Activated CD4-positive, alpha-beta T cell treated with anti-CD3 and anti-CD28 coated beads, Interleukin-2, Interleukin-6, amounts not matched to agents 100 ng/mL and 50 ng/mL, durations not matched to agents 16 hours and 8 hours (primary cell): ENCODE data around the gene TMEM185A.
"Not testable (repeated sequence)": the region's sequence is repeated elsewhere in the genome, so short reads cannot be mapped to it uniquely, and the experiment has no call there.

ENCODE experiments used
- DNase-seq: peaks from one replicate; pipeline ENCODE4 v3.0.0-alpha.2; 2020

The TMEM185A gene

DNA sequence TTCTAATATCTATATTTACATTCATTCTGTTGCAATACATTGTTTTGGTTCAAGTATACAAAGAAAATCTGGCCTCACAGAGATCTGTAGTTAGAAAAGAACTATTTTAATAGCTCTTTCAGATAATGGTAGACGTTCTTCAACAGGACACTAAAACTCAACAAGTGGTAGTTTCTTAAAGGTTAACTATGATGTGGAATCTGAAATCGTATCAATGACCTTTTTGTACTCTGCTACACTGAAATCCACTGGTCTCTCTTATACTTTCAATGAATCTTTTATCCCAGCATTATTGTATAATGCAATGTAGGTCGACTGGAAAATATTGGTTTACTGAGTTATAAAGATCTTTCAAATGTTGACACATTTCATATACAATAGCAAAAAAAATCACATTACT lies 12.7 kb downstream of the TMEM185A start:
- no peak for DNase-seq

DNA sequence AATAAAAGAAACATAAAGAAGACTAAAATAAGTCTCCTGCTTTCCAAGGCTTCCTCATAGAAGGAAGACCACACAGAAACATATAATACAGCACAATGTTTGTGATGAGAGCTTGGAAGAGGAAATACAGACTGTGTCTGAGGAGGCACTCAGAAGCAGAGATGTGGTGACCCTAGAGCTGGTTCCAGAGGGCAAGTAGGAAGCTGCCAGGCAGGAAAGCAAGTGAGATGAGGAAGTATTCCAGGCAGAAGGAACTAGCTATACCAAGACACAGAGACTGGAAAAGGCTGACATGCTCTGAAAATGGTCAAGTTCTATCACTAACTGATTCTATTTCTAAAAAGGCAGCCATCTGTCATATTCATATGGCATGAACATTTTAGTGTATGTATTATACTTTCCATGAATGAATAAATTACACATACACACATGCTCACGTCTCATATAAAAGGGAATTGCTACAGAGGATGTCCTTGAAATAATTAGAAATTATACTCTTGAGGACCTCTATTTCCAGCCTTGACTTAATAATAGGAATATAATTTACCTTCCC lies 19.9 kb downstream of the TMEM185A start:
- no peak for DNase-seq

DNA sequence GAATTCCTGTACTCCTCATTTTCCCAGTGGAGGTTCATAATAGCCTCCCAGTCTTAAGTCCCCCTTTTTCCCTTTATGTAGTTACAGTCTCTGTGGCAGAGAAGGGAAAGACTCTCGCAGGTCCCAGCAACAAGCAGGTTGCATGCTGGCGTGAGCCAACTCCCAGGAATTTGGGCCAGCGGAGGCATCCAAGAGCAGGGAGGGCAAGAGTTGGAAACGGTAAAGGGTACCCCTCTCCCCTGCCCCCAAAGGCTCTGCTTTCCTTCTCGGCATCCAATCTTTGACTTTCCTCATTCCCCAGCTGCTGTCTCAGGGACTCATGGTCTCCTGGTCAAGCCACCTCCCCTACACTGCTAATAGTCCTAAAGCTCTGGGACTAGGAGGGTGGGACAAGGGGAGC lies 21.1 kb downstream of the TMEM185A start:
- DNase-seq: no peak

DNA sequence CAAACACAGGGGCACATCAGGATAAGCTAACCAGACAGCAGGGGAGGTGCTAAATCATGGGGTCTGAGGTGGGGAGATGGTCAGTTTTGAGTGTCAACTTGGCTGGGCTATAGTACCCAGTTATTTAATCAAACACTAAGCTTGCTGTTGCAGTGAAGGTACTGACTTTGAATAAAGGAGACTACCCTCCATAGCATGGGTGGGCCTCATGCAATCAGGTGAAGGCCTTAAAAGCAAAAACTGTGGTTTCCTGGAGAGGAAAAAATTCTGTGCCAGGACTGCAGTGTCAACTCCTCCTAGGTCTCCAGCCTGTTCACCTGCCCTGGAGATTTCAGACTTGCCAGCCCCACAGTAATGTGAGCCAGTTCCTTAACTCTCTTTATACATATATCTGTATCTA lies 23.9 kb downstream of the TMEM185A start:
- DNase-seq: no peak

DNA sequence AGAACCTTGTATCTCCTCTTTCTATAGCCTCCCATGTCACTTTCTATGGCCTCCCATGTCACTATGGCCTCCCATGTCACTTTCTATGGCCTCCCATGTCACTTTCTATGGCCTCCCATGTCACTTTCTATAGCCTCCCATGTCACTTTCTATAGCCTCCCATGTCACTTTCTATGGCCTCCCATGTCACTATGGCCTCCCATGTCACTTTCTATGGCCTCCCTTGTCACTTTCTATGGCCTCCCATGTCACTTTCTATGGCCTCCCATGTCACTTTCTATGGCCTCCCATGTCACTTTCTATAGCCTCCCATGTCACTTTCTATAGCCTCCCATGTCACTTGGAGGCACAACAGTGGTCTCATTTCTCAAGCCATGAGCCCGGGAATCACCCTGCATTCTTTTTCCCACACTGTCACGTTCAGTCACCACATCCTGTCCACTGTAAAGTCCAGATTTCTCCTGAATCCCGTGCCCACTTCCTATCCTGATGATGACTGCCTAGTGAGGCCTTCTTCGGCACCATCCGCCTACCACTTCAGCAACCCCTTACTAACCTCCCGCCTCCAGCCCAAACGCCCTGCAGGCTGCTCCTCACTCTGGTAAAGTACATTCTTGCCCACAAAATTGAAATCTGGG lies 26.2 kb downstream of the TMEM185A start:
- DNase-seq: not testable (repeated sequence)

DNA sequence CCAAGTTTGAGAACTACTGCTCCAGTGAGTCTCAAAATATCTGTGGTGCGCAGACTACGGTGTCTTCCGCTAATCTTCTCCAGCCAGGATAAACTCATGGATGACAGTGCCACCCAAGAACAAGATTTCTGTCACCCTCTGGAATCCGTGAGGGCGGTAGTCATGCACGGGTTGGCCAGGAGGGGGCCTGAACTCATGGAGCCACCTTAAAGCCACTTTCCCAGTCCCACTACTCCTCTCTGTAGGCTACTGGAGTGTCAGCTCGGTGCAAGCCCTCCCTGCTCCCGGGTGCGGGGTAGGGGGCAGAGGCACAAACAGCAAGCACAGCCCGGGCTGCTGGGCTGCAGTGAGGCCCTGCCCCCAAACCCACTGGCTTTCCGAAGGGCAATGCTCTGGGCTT lies 33.0 kb downstream of the TMEM185A start:
- DNase-seq: not testable (repeated sequence)

DNA sequence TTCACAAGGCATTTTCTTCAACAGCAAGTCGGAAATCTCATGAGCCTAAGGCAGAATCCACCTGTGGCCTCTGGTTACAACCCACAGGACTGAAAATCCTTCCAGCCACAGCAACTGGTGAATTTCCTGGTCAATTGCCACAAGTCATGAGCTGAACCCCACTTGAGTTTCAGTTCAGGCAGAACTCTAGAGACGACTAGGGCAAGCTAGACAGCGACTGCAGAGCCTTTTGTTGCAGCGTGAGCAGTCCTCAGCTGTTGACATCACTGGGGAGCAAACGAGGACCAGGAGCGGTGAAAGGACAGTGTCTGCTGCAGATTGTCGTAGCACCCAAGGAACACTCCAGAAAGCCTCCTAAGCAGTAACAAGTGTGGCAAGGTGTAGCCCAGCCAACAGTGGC lies 35.6 kb downstream of the TMEM185A start:
- DNase-seq: not testable (repeated sequence)

DNA sequence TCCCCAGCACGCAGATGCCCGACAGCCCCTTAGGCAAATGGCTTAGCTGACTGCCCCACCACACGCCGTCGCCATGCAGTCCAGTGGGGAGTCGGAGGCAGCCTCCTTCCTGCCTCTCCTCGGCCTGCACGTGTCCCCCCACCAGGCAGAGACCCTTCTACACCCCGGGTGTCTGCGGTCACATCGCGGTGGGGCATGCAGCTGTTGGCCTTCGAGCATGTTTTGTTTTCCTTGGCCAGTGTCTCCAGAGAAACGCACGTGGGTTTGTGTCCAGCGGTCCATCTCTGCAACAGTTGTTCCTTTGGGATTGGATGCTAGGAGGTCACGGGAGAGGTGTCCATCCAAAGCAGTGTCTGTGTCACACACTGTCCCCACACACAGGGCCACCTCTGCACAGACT lies 36.4 kb downstream of the TMEM185A start, which contains the start of gene HSFX2:
HSFX2 (minus strand) TSS at position 101 of the 400 bp plus-strand sequence. CDS start 614 bp downstream, outside the sequence.
- not testable (repeated sequence) for DNase-seq

DNA sequence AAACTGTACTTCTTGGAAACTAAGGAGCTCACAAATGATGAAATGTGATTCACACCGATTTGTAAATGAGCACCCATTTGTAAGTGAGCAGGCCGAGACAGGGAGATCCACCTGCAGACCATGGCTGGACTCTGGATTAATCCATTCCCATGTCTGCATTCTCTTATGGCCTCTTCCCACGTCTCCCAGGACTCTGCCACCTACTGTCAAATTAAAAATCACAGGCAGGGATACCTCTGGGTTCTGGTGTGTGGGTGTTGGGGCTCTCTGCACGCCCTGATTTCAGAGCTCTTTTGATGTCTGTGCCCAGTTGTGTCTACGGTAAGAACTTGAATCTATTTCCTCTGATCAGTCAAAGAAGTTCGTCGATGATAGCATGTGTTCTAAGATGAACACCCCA lies 40.6 kb downstream of the TMEM185A start:
- DNase-seq: not testable (repeated sequence)

DNA sequence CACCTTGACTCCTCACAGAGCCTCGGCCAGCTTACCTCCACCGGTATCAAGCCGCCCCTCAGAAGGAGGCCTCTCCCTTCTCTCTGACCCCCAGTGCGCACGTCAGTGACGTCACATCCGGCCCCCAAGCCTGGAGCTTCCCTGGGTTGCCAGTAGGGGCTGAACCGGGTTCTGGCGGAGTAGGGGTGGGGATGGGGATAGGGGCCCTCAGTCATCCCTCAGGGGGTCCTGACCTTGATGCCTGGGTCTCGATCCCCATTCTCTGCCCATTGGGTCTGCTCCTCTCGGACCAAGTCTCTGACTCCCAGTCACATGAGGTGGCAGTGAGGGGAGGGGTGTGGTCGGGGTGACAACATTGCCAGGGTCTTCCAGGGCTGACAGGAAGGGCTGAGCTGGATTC lies 44.2 kb downstream of the TMEM185A start, which contains the start of gene MAGEA9B:
MAGEA9B (minus strand) TSS at position 101 of the 400 bp plus-strand sequence. CDS start 4,280 bp downstream, outside the sequence.
- not testable (repeated sequence) for DNase-seq

DNA sequence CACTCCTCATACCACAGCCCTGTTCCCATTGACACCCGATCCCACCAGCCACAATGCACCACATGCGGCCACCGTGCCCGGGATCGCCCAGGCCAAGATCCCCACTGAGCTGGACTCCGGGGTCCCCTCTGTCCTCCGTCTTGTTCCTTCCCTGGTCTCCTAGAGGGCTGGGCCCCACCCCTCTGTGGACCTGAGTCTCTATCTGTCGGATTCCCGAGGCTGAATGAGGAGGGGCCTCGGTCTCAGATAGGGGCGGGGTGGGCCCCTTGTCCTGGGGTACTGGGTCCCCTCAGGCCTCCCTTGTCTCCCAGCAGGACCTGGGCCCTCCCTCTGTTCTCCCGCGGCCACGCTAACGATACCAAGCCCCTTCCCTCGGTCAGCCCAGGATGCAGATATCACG lies 46.0 kb downstream of the TMEM185A start:
- DNase-seq: not testable (repeated sequence)

DNA sequence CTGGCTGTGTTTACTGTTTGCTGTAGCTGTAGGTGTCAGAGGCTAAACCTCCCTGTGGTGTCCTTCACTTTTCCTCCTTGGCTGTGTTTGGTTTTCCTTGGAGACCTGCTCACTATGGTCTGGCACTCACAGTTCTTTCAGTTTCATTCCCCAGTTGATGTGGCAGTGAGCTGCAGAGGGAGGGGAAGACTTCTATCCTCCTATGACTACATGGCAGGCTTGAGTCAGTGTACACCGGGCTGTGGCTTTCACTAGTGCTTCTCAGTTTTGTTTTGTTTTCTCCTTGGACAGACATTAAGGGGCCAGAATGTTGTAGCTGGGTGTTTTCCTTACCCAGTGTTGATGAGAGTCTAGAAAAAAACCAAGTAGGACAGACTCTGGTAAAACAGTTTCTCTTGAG lies 58.1 kb downstream of the TMEM185A start:
- DNase-seq: not testable (repeated sequence)

DNA sequence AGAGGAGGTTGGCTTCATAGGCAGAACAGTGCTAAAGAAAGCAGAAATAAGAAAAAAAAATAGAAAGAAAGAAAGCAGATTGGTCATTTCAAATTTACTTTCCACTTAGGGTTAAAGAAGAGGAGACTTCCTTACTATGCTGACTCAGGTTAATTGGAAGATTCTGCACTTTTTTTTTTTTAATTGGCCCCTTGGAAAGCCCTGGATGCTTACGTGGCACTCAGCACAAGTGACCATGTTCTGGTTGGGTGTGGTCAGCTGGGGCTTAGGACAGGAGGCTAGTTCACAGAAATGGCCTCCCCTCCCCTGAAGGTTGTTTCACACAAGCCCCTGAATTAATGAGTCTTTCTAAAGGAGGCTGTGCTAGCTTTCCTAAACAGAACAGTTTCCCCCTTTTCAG lies 58.8 kb downstream of the TMEM185A start:
- no peak for DNase-seq

DNA sequence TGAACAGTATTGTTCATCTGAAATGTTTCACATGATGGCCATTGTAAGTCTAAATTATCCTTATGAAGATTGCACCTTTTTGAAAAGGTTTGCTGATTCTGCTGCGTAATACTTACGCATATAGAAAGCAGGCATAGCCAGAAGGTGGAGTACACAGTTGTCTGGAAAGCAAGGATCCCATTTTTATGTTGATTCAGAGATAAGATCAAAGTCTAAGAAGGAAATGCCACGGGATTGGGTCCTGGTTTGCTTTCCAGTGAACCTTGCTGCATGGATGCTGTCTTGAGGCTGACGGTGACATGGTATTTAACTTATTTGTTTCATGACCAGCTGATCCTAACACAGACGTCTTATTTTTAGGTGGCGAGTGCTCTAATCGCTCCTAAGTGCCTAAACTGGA lies 59.8 kb downstream of the TMEM185A start:
- DNase-seq: no peak

DNA sequence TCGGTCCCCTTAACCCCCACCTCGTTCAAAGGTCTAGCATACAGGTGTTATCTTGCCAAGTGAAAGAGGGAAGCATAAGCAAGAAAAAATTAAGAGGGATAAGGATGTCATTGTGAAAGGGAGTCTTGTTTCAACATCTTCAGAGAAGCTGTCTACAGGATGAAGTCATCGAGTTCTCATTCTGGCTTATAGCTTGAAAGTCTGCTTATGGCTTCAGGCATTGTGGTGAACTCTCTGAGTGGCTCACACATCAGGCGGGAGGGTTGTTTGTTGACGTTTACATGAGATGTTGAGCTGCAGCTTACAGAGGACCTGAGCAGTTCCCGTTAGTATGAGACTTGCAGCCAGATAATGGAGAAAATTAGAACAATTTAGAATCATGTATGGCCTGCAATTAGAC lies 60.9 kb downstream of the TMEM185A start:
- DNase-seq: no peak

DNA sequence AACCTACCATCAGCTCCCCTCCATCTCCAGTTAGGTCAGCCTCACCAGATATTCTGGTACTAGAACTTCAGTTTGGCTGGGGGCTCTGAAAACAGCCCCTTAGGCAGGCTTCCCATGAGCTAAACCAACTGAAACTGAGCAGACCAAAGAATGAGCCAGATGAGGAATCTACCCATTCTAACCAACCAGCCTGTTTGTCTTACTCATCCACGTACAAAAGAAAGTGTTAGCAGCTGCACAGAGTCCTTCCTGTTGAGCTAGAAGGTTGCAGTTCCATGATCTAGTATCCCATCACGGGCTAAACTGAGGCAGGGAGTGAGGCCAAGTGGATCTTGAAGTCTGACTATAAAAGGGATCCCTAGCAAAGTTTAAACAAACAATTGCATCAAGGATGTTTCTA lies 61.8 kb downstream of the TMEM185A start:
- peak; percentile 38 for DNase-seq

DNA sequence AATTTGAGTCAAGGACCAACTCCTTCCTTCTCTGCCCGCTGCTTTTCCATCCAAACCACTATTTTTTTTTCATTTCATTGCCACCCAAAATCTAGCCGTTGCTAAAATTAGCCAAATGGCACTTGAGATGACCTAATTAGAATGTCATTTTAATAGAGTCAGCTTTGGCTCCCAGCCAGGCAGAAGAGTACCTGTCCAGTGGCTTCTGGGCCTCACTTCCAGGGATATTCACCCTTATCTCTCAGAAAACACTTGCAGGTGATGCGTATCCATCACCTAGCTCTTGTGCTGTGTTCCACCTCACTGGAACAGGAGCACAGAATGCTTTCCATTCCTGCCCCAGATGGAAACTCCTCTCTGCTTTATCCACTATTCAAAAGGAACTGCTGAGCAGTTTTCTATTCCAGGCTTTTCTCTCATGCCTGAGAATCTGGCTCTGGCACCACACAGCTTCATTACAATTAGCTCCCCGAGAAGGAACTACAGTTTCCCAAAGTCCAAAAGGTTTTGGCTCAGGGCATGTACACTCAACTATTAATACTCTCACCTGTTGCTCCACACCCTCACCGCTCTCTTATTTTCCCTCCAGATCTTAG lies 62.8 kb downstream of the TMEM185A start:
- DNase-seq: no peak

DNA sequence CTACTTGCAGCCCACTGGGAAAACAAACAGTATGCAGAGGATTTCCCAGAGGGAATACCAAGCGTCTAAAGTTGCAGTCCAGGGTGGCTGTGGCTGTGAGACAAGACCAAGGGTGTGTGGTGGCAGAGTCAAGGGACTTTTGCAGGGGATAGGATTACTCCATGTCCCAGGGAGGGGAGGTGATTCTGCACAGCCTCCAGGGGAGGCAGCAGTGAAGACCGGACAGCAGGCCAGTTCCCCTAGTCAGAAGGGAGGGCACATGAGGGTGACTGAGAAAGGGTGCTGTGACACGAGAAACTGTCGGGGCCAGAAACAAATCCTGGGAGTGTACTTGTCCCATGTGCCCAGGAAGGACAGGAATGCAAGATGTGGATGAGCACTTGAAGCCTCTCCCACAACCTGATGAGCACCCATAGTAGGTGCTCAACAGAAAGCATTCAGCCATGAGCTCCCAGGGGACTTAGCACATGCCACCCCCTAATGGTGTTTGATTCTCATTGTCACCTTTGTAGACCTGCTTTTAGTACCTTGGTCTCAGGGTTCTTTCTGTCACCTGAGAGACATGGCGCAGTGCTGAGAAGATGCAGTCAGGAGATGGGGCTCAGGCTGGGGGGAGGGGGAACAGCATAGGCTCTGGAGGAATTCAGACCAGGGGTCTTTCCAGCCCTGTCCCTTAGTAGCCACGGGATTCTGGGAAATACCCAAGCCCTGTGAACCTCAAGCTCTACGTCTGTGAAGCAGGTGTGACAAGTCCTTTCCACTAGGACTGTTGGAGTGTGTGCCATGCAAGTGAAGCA lies 63.8 kb downstream of the TMEM185A start:
- DNase-seq: no peak

DNA sequence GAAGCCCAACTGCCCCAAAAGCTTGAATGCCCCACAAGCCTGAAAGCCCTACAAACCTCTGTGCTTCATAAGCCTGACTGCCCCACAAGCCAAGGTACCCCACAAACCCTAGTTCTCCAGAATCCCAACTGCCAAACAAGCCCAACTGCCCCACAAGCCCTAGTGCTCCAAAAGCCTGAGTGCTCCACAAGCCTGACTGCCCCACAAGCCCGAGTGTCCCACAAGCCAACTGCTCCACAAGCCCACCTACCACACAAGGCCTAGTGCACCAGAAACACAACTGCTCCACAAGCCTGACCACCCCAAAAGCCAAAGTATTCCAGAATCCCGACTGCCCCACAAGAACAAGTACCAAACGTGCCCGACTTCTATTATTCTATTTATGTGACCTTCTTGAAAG lies 68.2 kb downstream of the TMEM185A start:
- DNase-seq: no peak

DNA sequence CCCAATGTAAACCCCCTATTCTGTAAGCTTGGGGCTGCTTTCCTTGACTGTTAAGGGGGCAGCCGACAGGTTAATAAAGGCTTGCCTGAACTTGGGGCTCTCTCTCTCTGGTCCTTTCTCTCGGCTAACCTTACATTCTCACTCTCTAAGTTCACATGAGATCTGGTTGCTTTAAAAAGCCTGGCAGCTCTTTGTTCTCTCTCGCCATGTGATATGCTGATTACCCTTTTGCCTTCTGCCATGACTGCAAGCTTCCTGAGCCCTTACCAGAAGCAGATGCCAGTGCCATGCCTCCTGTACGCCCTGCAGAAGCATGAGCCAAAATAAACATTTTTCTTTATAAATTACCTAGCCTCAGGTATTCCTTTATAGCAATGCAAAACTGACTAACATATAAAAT lies 76.3 kb downstream of the TMEM185A start:
- DNase-seq: not testable (repeated sequence)

DNA sequence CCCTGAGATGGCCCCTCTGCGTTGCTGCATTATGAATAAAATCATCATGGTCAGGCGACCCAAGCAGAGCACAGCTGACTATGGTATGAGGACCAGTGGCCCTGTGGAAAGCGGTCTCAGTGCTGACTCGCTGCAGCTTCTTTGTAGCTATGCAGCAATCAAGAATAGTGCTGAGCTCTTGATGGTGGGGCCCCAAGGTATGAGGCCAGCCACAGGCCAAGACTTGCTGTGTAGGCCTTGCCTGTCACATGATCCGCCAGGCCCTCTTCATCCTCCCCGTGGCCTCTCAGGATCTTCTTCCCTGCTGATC lies 79.7 kb downstream of the TMEM185A start:
- not testable (repeated sequence) for DNase-seq

DNA sequence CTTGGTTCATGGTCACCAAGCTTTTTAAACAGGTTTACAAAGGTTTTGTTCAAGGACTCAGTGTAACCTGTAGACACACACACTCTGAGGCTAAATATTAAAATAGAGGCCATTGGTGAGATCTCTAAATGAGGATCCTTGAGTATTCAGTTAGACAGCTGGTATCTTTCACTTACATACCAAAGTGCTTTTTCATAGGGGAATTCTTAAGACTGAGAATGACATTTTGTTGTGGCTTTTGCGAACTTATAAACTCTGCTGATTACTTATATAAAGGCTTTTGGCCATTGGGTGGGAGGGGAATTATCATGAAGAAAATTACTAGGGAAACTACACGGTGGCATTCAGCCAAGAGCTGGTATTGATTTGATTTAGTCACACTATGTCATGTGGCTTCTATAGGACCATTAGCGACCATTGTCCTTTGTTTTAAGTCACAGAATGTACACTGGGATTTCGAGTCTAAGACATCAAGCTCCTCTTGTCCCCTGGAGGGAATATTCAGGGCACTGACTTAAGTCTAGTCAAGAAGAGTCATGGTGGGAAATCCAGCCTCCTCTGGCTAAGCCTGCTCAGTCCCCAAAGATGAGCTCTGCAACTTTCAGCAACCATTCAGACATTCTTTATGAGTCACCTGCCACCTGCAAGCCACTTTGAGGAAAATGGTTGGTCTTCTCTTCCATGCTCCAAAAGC lies 80.2 kb downstream of the TMEM185A start:
- DNase-seq: not testable (repeated sequence)

DNA sequence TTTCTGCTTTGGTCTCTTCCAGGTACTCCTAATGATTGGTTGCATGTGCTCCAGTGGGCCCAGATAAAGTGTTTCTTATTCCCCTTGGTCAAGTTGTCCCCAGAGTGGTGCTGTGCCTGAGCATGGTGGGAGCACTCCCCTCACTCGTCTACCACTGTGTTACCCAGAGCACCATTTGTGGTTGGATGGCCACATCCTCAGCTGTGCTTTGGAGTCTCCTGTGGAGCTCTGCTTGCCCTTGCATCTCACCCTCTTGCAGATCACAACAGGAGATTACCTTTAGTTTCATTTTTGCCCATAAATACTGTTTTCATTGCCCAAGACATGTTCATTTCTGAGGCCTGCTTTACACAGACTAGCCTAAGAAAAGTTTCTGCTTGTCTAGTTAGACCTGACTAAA lies 81.1 kb downstream of the TMEM185A start:
- peak; percentile 20 for DNase-seq
